Stimulated activated CD8-positive, alpha-beta memory T cell treated with anti-CD3 and anti-CD28 coated beads, Interleukin-7, amount 100 ng/mL, for 24 hours (primary cell): ENCODE results near the gene GRK6.
A peak's percentile ranks its signal among the peaks of the same experiment; 100 is the strongest.

Source experiments
- DNase-seq: peaks from one replicate; pipeline ENCODE4 v3.0.0-alpha.2; 2020; ENCODE audit warnings: low read depth

Gene GRK6

DNA sequence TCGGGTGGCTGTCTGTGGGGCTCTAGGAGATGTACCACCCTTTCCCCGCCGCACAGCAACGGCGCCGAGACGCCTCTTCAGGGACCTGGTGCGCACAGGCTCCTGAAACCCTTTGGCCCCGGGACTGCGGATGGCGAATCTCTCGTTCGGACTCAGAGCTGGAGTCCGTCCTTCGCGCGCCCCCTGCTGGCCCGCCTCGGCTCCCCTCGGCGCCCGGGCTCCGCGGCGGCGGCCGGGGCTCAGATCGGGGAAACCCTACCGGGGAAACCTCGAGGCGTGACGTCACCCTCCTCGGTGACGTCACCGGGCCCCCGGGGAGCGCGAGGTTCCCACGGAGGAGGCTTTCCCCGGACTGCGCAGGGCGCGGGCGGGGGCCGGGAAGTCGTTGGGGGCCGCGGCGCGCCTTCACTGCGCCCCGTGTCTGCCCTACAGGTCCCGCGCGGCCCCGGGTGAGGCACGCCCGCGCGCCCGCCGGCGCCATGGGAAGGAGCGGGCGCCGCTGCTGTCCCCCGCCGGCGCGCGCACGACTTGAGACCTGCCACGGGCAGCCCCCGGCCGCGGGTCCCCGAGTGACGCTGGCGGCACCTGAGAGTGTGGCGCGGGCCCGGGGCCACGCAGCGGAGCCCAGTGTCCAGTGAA lies 28.0 kb downstream of the GRK6 start:
- peak; percentile 91 for DNase-seq

DNA sequence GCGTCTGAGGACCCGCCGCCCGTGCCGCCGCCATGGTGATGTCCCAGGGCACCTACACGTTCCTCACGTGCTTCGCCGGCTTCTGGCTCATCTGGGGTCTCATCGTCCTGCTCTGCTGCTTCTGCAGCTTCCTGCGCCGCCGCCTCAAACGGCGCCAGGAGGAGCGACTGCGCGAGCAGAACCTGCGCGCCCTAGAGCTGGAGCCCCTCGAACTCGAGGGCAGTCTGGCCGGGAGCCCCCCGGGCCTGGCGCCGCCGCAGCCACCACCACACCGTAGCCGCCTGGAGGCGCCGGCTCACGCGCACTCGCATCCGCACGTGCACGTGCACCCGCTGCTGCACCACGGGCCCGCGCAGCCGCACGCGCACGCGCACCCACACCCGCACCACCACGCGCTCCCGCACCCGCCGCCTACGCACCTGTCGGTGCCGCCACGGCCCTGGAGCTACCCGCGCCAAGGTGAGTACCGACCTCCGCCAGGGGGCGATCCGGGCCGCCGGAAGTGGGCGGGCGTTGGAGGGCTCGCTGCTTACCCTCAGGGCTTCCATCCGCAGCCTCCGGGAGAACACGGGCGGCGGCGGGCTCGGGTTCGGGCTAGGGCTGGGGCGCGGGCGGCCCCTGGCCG lies 28.7 kb downstream of the GRK6 start:
- peak; percentile 79 for DNase-seq

DNA sequence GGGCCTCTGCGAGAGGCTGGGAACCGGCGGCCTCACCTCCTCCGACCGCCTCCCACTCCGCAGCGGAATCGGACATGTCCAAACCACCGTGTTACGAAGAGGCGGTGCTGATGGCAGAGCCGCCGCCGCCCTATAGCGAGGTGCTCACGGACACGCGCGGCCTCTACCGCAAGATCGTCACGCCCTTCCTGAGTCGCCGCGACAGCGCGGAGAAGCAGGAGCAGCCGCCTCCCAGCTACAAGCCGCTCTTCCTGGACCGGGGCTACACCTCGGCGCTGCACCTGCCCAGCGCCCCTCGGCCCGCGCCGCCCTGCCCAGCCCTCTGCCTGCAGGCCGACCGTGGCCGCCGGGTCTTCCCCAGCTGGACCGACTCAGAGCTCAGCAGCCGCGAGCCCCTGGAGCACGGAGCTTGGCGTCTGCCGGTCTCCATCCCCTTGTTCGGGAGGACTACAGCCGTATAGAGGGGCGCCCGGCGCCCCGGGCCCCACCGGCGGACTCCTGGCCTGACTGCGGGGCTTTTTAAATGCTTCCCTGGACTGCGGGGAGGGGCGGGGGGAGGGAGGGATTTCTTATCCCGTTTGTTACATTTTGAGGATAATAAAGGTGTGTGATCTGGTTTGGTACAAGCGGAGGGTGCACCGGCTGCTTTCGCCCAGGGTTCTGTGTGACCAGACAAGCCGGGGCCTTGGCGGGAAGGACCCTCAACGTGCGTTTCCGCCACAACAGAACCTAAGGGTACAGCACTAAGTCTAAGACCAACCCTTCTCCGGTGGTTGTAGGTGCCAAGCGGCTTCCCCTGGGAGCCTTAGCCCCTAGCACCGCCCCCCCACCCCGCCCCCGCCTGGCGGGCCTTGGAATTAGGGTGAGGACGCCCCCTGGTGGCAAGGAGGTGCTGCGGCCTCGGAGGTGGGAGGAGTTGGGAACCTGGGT lies 29.4 kb downstream of the GRK6 start:
- peak; percentile 97 for DNase-seq

DNA sequence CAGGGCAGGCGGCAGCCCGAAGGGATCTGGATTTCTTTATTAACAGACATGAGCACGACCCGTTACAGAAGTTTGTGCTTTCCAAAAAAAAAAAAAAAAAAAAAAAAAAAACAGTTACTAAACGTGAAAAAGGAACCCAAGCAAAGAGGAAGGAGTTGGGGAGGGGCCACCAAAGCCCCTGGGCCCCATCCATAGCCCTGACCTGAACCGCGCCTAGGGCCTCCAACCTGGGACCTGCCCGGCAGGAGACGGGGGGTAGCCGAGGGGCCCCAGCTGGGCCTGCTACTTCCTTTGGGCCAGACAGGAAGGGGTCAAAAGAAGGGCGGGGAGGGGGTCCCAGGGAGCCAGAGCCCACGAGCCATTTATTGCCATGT lies 30.1 kb downstream of the GRK6 start:
- DNase-seq = no peak

- no peak for DNase-seq
Observed at GRCh38 chr5:177456976-177457851, 30.7 kb downstream of the GRK6 start.

DNA sequence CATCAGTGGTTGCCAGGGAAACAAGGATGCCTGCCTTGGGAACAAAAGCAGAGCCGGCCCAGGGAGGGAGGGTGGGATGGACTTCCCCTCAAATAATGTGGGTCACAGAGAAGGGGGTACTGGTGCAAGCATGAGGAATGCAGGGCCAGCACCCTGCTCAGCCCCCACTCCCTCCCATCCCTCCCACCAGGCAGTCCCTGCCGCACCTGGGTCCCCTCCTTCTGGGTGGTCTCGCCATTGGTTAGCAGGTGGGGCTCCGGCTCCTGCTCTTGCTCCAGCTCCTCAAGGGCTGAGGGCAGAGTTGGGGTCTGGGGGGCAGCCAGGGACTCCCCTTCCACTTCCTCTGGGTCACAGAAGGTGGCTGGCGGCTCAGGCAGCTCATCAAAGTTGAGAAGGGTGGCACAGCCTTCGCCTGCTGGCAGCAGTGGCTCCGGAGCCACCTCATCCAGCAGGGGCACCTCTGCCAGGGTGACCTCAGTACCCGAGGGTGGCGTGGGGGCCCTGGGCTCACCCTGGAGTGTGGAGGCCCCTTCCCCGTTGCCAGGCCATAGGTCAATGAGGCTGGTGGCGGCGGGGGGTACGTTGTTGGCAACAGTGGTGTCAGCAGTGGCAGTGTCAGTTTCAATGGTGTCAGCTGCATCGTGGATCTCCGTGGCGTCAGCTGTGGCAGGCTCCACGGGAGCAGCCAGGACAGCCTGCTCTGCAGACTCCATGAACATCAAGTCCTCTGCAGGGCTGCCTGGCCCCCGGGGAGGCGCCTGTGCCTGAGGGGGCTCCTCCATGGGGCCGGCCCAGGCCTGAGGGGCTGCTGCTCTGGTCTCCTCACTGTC lies 31.6 kb downstream of the GRK6 start:
- no peak for DNase-seq

GRCh38 chr5:177458912-177459350 lies 32.5 kb downstream of the GRK6 start:
- no peak for DNase-seq

DNA sequence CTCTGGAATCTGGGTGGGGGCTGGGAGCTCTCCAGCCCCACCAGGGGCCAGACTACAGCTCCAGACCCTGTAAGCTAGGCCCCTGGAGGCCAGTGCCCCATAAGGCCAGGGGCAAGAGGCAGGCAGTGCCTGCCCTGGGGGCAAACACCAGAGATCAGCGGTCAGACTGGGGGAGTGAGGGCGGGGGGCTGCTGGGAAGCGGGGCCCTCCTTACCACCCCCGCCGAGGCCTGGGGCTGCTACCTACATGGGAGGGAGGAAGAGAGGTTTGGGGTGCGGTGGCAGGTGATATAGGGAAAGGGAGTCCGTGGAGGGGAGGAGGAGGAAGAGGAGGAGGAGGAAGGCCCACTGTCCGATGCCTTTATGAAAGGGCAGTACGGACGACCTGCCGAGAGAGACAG lies 32.9 kb downstream of the GRK6 start:
- DNase-seq = no peak

DNA sequence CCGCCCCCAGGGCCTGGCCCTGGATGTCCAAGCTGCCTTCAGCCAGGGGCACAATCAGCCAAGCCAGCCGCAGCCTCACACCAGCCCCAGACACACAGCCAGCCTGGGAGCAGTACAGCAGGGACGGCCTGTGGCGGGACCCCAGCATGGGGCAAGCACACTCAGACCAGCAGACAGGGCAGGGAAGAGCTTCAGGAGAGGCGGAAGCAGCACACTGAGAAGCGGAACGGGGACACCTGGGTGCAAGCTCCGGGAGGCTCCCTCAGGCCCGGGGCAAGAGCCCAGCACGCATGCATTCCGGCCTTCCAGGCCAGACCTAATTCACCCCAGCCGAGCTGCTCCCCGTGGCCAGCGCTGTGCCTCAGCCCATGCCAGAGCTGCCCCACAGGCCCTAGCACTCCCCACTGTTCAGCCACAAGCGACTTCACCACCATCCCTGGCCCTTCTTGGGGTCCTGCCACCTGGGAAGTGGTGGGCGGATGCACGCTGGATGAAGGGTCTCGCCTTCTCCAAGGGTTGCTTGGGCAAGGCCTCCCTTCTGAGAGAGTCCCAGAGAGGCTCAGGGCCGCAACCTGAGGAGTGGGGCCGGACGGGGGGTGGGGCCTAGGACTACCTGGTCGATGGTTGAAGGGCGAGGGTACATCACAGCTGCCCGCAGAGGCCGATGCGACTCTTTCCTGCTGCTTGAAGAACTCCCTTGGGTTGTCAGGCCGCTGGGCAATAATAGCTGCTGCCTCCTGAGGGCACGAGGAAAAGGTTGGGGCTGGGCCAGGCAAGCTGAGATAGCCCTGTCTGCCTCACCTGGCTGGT lies 33.5 kb downstream of the GRK6 start:
- DNase-seq = no peak

DNA sequence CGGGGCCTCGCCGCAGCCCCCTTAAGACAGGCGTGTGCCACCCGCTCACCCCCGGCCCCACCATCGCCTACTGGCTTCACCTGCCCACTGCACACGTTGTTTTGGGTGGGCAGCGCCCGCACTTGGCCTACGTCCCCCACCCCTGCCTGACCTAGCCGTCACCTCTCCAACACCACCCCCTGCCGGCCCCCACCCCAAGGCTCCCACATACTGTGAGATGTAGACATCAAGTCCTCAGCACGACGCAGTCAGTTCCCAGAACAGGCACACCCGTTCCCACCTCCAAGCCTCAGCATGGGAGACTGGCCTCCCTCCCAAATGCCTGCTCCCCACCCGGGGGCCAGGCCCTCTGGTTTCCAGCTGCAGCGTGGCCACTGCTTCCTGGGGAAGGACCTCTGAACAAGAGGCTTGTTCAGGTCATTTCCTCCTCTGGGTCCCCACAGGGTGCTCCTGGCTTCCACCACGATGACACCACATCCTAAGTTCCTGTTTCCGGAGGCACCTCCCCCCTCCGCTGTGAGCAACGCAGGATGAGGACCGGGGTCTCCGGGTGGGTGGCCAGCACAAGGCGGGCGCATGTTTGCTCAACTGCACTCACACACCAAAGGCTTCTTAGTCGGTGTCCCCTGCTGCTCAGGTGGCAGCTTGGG lies 35.7 kb downstream of the GRK6 start:
- DNase-seq = no peak

DNA sequence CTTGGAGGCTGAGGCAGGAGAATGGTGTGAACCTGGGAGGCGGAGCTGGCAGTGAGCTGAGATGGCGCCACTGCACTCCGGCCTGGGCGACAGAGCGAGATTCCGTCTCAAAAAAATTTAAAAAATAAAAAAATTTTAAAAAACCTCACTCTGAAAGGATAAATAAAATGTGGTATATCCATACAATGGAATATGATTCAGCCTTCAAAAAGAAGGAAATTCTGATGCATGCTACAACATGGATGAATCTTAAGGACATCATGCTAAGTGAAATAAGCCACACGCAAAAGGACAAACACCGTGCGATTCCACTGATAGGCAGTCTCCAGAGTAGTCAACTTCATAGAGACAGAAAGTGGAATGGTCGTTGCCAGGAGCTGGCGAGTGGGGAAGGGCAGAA lies 38.6 kb downstream of the GRK6 start:
- no peak for DNase-seq

DNA sequence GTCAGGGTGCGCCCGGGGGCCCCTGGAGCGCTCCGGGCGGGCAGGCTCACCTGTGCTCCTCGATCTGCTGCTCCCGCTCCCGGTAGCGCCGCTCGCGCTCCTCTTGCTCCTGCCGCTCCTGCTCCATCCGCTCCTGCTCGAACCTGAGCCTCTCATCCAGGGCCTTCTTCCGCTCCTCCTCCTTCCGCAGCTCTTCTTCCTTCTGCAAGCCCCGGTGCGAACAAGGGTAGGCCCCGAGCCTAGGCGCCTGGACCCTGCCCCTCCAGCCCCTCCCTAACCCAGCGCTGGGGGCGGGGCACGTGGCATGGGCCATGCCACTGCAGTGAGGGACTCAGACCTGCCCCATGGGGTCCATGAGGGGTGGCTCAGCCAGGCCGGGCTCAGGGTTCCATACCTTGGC lies 40.4 kb downstream of the GRK6 start:
- DNase-seq = no peak

- DNase-seq = no peak
Observed at GRCh38 chr5:177467436-177467835, 41.0 kb downstream of the GRK6 start.

DNA sequence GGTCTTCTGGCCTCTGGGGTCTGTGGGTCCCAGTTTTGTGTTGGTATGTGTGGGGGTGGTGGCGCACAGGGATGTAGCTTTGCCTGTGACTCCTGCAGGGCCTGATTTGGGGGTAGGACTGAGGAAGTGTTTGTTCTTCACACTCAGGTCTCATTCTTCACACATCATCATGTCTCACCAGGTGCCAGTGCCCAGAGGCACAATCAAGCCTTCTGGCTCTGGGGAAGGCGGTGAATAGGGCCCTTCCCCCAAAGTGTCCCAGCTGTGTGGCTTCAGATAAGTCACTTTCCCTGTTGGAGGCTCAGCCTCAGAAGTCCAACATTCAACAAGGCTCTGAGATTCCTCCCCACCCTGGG lies 41.8 kb downstream of the GRK6 start:
- no peak for DNase-seq

DNA sequence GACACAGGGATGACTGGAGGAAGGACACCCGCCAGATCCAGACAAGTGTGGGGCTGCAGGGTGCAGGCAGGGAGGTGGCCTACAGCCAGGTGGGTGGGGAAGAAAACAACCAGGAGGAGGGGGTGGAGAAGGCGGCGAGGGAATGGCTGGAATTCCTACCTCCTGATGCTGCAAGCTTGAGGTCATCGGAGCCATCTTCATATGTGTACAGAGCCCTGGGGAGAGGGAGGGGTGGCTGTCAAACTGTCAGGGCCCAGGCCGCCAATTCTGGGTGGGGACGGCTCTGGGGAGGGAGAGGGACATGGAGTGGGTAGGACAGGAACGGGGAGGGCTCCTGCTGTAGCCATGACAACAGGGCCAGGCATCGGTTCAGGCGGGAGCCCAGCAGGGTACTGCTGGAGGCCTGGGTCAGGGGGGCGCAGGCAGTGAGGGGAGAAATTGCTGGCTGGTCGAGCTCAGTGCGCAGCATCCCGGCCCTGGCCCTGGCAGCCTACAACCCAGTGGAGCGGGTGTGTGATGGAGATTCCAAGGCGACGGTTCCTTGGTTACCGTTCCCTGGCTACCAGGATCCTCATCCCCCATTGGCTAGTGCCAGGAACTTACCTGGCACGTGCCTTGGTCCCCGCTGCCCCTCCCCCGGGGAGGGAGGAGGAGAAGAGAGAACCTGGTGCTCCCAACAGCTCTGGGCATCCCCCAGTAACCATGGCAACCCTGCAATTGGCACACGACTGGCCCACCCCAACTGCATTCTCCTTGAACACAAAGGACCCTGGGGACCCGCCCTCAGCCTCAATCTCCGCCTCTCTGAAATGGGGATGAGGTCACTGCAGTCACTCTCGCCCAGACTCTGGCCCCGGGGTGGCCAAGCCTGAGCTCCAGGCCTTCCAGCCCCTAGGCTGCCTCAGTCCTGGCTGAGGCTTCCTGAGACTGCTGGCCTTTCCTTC lies 42.5 kb downstream of the GRK6 start:
- DNase-seq = no peak

DNA sequence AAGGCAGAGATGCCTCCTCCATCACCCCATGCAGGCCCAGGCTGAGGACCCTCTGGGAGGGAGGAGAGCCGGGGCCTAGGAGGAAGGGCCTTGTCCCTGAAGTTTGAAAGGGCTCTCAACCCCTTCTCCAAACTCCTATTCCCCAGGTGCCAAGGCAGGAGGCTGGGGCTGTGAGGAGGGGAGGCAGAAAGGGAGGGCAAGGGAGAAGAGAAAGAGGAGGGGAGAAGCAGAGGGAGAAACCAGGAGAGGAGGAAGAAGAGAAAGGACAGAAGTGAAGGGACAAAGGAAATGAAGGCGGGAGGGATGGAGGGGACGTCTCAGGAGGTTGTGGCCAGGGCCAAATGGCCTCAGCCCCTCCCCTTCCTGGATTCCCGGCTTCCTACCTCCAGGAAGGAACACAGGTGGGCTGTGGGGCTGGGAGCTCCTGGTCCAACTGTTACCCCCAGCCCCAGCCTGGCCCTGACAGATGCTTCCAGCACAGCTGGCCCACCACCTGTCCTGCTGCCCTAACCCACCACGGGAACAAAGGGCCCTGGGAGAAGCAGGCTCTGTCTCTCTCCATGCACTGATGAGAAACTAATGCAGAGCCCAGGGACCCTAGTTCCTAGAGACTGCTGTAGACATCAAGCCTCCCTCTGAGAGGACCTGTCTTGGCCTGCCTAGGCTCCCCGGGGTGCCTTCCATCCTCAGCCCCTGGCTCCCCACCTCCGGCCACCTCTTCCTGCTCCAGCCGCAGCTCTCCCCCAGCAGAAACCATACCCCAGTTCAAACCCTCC lies 43.5 kb downstream of the GRK6 start:
- DNase-seq = no peak

GRCh38 chr5:177470759-177471536 lies 44.5 kb downstream of the GRK6 start:
- no peak for DNase-seq
